Measurements from ENCODE around the gene ADCK2.
"Not testable (repeated sequence)": the region's sequence is repeated elsewhere in the genome, so short reads cannot be mapped to it uniquely, and the experiment has no call there.

Gene ADCK2, protein sequence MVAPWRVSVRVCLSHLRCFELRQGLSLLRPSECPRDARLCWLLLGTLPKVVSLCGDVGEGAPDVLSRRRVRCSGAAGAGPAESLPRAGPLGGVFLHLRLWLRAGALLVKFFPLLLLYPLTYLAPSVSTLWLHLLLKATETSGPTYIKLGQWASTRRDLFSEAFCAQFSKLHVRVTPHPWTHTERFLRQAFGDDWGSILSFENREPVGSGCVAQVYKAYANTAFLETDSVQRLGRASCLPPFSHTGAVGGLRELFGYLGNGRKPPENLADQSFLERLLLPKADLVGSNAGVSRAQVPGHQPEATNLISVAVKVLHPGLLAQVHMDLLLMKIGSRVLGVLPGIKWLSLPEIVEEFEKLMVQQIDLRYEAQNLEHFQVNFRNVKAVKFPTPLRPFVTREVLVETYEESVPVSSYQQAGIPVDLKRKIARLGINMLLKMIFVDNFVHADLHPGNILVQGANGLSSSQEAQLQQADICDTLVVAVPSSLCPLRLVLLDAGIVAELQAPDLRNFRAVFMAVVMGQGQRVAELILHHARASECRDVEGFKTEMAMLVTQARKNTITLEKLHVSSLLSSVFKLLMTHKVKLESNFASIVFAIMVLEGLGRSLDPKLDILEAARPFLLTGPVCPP

DNA sequence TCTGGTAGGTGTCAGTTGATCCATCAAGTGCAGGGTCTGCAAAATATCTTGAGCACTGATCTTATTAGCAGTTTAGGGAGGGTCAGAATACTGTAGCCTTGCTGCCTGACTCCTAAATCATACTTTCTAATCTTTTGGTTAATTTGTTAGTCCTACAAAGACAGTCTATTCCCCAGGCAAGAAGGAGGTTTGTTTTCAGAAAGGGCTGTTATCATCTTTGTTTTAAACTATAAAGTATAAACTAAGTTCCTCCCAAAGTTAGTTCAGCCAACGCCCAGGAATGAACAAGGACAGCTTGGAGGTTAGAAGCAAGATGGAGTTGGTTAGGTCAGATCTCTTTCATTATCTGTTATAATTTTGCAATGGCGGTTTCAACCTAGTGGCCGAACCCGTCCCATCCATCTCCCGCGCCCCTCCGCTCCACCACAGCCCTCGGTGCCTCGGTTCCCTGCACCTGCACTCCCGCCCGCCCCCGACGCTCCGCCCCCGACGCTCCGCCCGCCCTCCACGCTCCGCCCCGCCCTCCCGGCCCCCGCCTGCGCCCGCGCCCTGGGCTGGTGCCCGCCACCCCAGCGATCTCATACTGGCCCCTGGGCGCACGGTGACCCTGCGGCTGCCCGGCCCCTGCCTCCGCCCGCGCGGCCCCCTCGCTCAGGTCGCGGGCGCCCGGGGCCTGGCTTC is at the start of gene ADCK2:
TSS of gene ADCK2 (plus strand) at position 564 of the 681 bp plus-strand sequence. CDS start 386 bp downstream, outside the sequence.
- no peaks in the 10 kb centered on the region for H3K36me3 Mint-ChIP-seq
- no peaks in the 10 kb centered on the region for H3K9me3 Mint-ChIP-seq
- no peaks in the 10 kb centered on the region for H3K27me3 Mint-ChIP-seq
- ATAC-seq (ENCODE audit: low read depth) (peak; percentile 57), DNase-seq (ENCODE audit: low spot score in 2 of 2) (no peak)
- peaks cover 33% of the 10 kb centered on the region for H3K4me1 Mint-ChIP-seq
- H3K27ac Mint-ChIP-seq = peak within 1 kb of the TSS; percentile 94
- peak within 1 kb of the TSS; percentile 85 for H3K4me3 Mint-ChIP-seq

DNA sequence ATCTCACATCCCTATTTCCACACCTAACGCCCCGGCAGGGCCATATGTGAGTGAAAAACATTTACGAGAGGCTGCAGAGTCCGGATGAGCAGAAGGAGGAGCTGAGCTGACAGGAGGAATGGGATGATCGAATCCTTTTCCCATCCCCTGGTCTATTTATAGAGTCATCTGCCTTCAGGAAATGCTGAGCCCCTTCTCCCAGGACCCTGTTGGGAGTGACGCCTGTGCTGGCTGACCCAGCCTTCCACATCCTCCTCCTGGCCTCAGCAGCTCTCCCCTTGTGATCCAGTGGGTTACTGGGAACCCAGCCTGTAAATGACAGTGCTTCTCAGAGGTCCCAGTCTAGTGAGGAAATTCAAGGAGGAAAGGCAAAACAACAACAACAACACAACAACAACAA is 48.8 kb upstream of the ADCK2 start:
- no peaks in the 10 kb centered on the region for H3K9me3 Mint-ChIP-seq
- H3K27ac Mint-ChIP-seq = no peak overlapping the region
- ATAC-seq (ENCODE audit: low read depth) (no peak), DNase-seq (ENCODE audit: low spot score in 2 of 2) (no peak)
- H3K27me3 Mint-ChIP-seq = peaks cover 2% of the 10 kb centered on the region
- H3K4me3 Mint-ChIP-seq = no peak overlapping the region
- H3K4me1 Mint-ChIP-seq = peaks cover 3% of the 10 kb centered on the region
- H3K36me3 Mint-ChIP-seq = no peaks in the 10 kb centered on the region

DNA sequence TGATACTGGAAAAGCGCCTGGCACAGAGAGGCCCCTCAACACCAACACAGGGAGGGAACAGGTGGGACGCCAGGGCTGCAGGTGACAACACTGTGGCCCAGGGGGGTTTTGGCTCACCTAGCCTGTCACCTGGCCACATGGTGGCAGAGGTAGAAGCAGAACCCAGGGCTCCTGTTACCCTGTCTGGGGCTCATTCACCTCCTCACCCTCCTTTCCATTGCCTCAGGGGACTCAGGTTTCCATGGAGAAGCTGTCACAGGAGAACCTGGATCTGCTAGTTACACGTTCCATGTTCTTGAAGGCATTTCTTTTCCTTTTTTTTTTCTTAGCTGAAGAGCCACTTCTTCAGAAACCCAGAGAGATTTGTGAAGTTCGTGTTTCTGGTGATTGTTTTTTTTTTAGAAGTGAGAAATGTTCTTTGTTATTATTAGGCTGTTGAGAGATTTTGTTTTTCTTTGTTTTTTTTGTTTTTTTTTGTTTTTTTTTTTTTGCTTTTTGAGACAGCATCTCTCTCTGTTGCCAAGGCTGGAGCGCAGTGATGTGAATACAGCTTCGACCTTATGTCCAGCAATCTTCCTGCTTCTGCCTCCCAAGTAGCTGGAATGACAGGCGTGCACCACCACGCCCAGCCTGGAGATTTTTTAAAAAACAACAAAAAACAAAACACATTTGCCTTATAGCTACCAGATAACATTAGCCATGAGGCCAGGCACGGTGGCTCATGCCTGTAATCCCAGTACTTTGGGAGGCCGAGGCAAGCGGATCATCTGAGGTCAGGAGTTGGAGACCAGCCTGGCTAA is 48.2 kb upstream of the ADCK2 start:
- Mint-ChIP-seq H3K9me3 (no peaks in the 10 kb centered on the region), H3K4me1 (peaks cover 3% of the 10 kb centered on the region), H3K36me3 (no peaks in the 10 kb centered on the region), H3K27ac (no peak overlapping the region), H3K4me3 (no peak overlapping the region), H3K27me3 (peaks cover 2% of the 10 kb centered on the region)
- ATAC-seq (ENCODE audit: low read depth) = no peak
- DNase-seq (ENCODE audit: low spot score in 2 of 2) = no peak

DNA sequence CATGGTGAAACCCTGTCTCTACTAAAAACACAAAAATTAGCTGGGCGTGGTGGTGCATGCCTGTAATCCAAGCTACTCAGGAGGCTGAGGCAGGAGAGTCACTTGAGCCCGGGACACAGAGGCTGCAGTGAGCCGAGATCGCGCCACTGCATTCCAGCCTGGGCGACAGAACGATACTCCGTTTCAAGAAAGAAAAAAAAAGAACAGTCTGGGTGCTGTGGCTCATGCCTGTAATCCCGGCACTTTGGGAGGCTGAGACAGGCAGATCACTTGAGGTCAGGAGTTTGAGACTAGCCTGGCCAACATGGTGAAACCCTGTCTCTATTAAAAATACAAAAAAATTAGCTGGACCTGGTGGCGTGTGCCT is 47.6 kb upstream of the ADCK2 start:
- H3K36me3 Mint-ChIP-seq; H3K27me3 Mint-ChIP-seq; H3K9me3 Mint-ChIP-seq; ATAC-seq (ENCODE audit: low read depth); H3K27ac Mint-ChIP-seq; H3K4me1 Mint-ChIP-seq; DNase-seq (ENCODE audit: low spot score in 2 of 2); H3K4me3 Mint-ChIP-seq: not testable (repeated sequence)

DNA sequence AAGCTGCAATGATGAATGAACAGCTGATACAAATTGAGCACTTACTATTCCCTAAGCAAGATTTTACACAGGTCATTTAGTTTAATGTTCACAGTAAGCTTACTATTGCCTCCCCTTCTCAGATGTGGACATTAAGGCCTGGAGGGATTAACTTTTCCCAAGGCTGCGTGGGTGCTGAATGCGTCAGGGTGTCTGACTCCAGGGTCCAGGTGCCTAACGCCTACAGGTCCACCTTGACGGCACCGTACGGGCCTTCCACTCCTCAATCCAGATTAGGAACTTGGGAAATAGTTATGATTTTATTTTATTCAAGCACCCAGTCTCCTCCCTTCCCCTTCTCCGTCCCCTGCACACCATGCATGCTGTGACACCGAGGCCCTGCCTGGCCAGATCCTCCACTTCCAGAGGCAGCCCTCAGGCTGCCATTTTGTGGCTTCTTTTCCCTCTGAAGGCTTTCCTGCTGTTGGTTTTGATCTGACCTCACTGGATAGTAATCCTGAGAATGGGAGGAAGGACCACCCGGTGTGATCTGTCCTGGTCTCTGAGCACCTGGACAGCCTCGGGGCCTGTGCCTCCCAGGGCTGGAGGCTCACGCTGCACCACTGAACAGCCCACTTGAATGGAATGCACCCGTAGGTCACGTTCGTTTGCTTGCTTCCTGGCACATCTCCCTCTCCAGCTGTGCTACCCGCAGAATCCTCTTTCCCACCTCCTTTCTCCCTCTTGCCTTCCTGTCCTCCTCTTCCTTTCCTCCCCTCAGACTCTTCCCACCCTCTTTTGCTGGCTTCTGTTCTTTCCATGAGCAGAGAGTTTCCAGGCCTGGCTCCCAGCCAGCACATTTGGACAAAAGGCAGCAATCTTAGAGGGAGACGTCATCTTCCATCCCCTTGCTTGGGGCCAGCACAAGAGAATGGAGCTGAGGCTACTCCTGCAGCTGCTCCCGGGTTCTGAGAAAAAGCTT is 46.6 kb upstream of the ADCK2 start:
- no peak for ATAC-seq (ENCODE audit: low read depth)
- no peak overlapping the region for H3K27ac Mint-ChIP-seq
- H3K4me3 Mint-ChIP-seq = no peak overlapping the region
- peaks cover 4% of the 10 kb centered on the region for H3K27me3 Mint-ChIP-seq
- H3K4me1 Mint-ChIP-seq = peaks cover 3% of the 10 kb centered on the region
- no peaks in the 10 kb centered on the region for H3K9me3 Mint-ChIP-seq
- H3K36me3 Mint-ChIP-seq = no peaks in the 10 kb centered on the region
- DNase-seq (ENCODE audit: low spot score in 2 of 2) = no peak

DNA sequence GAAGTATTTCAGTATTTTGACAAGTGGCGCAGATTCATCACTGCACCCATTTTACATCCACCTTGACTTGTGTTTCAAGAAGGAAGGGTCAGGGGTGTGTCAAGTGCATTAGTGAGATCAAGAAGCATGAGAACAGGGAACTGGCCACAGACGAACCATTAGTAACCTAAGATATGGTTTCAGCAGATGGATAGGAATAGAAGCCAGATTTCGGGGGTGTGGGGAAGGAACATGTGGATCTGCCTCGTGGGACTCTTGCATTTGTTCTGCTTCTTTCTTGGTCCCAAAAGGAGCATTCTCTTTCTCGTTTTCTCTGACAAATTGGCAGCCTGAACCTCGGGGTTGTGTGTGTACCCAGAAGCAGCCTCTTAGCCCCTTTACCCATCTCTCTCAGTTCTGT is 41.7 kb upstream of the ADCK2 start:
- no peak for ATAC-seq (ENCODE audit: low read depth)
- no peak overlapping the region for H3K27ac Mint-ChIP-seq
- H3K36me3 Mint-ChIP-seq = no peaks in the 10 kb centered on the region
- no peaks in the 10 kb centered on the region for H3K4me1 Mint-ChIP-seq
- H3K27me3 Mint-ChIP-seq = peaks cover 12% of the 10 kb centered on the region
- H3K9me3 Mint-ChIP-seq = no peaks in the 10 kb centered on the region
- H3K4me3 Mint-ChIP-seq = no peak overlapping the region
- no peak for DNase-seq (ENCODE audit: low spot score in 2 of 2)

DNA sequence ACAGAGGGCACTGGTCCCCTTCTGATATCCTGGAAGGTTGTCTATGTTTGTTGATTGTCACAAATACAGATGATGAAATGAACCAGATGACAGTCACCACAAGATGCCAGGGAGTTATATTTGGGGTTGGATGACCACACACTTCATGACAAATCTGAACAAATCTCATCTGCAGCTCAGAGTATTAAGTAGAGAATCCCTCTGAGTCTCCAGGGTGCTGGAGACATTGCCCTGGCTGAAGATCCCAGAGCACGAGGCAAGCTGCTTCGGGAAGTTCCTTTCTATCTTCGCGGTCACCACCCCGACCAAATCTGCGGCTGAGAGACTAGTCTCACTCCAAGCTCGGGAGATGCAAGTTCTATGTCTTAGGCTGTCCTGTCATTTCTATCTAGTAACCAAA is 41.1 kb upstream of the ADCK2 start:
- Mint-ChIP-seq H3K36me3 (no peaks in the 10 kb centered on the region), H3K27ac (no peak overlapping the region), H3K9me3 (no peaks in the 10 kb centered on the region), H3K4me3 (no peak overlapping the region), H3K4me1 (no peaks in the 10 kb centered on the region), H3K27me3 (peaks cover 10% of the 10 kb centered on the region)
- ATAC-seq (ENCODE audit: low read depth) (no peak), DNase-seq (ENCODE audit: low spot score in 2 of 2) (no peak)

DNA sequence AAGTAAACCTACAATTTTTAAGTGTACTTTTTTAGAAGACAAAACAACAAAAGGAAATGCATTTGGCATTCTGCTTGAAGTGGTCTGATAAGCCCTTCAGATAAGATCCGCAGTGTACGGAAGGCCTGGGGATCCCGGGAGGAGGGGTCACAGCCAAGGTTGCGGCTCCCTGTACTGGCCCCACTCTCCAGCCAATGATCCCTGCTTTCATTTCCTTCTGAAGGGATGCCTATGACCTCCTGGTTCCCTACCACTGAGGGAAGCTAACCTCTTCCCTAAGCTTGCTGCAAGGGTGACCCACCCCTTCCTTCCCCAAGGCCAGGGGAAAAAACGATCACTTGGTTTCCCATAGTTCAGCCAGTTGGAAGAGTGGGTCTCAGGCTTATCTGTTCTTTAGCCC is 37.4 kb upstream of the ADCK2 start:
- DNase-seq (ENCODE audit: low spot score in 2 of 2) (no peak), ATAC-seq (ENCODE audit: low read depth) (no peak)
- H3K4me1 Mint-ChIP-seq = peaks cover 9% of the 10 kb centered on the region
- H3K4me3 Mint-ChIP-seq = no peak overlapping the region
- no peaks in the 10 kb centered on the region for H3K9me3 Mint-ChIP-seq
- H3K27ac Mint-ChIP-seq = no peak overlapping the region
- H3K36me3 Mint-ChIP-seq = no peaks in the 10 kb centered on the region
- peaks cover 25% of the 10 kb centered on the region for H3K27me3 Mint-ChIP-seq

DNA sequence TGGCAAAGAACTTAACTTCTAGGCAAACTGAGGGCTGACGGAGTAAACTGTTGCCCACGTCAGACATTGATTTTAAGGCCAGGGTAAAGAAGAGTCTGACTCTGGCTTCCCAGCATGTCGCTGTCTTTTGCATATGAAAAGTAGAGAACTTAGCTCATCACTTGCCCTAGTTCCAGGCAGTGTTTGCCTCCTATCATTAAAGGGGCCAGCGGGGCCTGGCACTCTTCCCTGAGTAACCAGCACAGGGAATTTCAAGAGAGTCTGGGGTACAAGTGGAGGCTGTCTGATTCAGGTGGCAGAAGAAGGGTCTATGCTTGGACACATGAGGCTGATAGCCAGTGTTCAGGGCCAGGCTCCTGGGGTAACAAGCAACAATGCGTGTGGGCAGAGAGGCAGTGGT is 36.9 kb upstream of the ADCK2 start:
- ATAC-seq (ENCODE audit: low read depth) (no peak), DNase-seq (ENCODE audit: low spot score in 2 of 2) (no peak)
- H3K36me3 Mint-ChIP-seq = no peaks in the 10 kb centered on the region
- H3K9me3 Mint-ChIP-seq = no peaks in the 10 kb centered on the region
- H3K27ac Mint-ChIP-seq = no peak overlapping the region
- peaks cover 9% of the 10 kb centered on the region for H3K4me1 Mint-ChIP-seq
- H3K27me3 Mint-ChIP-seq = peaks cover 25% of the 10 kb centered on the region
- H3K4me3 Mint-ChIP-seq = no peak overlapping the region

DNA sequence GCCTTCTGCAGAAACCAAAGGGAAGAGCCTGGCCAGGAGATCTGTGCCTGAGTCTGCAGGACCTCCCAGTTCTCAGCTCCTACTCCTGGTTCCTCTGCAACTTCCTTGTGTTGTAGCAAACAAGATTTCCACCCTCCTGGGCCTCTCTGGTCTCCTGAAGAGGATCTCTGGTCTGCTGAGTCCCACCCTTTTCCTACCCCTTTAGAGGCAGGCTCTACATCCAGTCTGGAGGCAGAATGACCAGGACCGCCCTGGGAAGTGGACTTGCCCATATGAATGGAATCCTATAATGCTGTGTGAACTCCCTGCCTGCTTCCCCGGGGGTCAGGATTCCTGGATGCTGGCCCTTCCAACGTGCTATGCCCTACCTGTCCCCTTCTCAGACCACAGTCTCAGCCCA is 35.3 kb upstream of the ADCK2 start:
- H3K36me3 Mint-ChIP-seq = peaks cover 5% of the 10 kb centered on the region
- peaks cover 5% of the 10 kb centered on the region for H3K9me3 Mint-ChIP-seq
- peaks cover 31% of the 10 kb centered on the region for H3K27me3 Mint-ChIP-seq
- DNase-seq (ENCODE audit: low spot score in 2 of 2) = no peak
- peaks cover 15% of the 10 kb centered on the region for H3K4me1 Mint-ChIP-seq
- H3K4me3 Mint-ChIP-seq = no peak overlapping the region
- ATAC-seq (ENCODE audit: low read depth) = no peak
- H3K27ac Mint-ChIP-seq = no peak overlapping the region

DNA sequence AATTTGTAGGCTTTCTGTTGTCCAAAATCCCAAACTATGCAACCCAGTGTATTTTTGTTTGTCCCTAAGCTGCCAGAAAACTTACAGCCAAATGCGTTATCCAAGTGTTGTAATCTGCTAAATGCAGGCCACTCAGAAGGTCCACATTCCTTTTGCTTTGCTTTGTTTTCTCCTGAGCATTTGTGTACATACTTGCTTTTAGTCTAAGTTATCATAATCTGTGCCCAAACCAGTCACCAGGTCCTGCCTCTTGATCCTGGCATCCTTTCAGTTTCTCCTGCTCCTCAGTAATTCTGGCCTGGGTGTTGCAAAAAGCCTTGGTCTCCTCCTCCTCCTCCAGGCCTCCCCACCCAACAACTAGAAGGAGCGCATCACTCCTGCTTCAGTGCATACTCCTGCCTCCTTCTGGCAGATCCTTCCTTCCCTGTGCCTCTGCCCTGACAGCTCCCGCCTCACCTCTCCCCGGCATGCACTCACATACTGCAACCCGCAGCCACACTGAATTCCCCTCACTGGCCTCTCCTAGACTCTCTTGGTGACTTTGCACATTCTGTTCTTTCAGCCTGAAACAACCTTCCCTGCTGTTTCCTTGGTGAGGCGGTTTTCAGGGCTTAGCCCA is 34.5 kb upstream of the ADCK2 start:
- H3K27me3 Mint-ChIP-seq = peaks cover 30% of the 10 kb centered on the region
- H3K36me3 Mint-ChIP-seq = peaks cover 5% of the 10 kb centered on the region
- peaks cover 5% of the 10 kb centered on the region for H3K9me3 Mint-ChIP-seq
- peaks cover 15% of the 10 kb centered on the region for H3K4me1 Mint-ChIP-seq
- DNase-seq (ENCODE audit: low spot score in 2 of 2) (no peak), ATAC-seq (ENCODE audit: low read depth) (no peak)
- H3K4me3 Mint-ChIP-seq = no peak overlapping the region
- H3K27ac Mint-ChIP-seq = no peak overlapping the region

DNA sequence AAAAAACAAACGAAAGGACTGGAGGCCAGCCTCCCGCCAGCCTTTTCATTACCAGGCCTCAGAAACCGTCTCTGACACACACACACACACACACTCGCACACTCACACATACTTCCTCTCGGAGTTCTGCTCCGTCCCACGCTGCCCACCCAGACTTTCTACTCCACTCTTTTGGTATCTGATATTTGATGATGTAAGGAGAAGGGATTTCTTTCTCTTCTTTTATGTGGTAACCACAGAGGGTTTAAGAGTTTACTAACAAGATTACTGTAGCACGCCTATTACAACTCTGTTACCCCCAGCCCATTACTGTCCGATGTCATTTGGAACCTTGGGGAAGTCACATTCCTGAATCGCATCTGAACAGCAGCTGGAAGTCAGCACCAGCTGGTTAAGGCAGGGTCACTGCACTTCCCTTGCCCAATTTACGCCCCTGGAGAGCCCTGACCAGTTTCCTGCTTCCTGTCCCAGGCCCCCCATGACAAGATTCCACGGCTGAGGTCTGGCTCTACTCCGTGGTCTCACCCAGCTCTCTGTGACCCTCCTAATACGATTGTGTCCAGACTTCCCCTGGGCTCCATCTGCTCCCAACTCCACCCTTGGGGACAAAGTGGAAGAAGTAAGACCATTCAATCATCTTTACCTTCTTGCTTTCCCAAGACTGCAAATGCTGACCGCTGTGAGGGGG is 33.2 kb upstream of the ADCK2 start:
- peaks cover 7% of the 10 kb centered on the region for H3K9me3 Mint-ChIP-seq
- peaks cover 32% of the 10 kb centered on the region for H3K27me3 Mint-ChIP-seq
- H3K4me1 Mint-ChIP-seq = peaks cover 15% of the 10 kb centered on the region
- H3K4me3 Mint-ChIP-seq = peak overlapping the region; percentile 84
- ATAC-seq (ENCODE audit: low read depth) = no peak
- no peak overlapping the region for H3K27ac Mint-ChIP-seq
- no peak for DNase-seq (ENCODE audit: low spot score in 2 of 2)
- H3K36me3 Mint-ChIP-seq = peaks cover 8% of the 10 kb centered on the region

Measured in memory B cell (primary cell).